Right lobe of liver (tissue), 6 donors: ENCODE results near the gene RGS6. TPM values are rescaled to one million over a fixed set of nuclear protein-coding genes. Genes with fewer than 3 reads are reported as not detected.

Experiments used
- ATAC-seq, 4 donors: fragments of 200-7000 bp; cut with Tn5 transposase; one replicate each; pipeline ENCODE4 v1.9.1; 2020; ENCODE audit warnings: mild to moderate bottlenecking in 4 of 4, moderate library complexity in 4 of 4
- DNase-seq, 3 donors: peaks; one replicate each; pipeline ENCODE4 v3.0.0-alpha.2; 2020
- H3K27ac ChIP-seq, 3 donors: fragments of 200-600 bp; one replicate each; pipeline ENCODE4 v1.8.0; 2022
- H3K27me3 ChIP-seq, 2 donors: fragments of 200-600 bp; one replicate each; pipeline ENCODE4 v1.8.0; 2022
- H3K36me3 ChIP-seq, 4 donors: fragments of 200-600 bp; sonication (generic) in 1 of 4; one replicate each; pipeline versions ENCODE4 v1.5.1 to v1.8.0; 2017 to 2022; ENCODE audit warnings: control low read depth in 1 of 4
- H3K4me1 ChIP-seq, 4 donors: fragments of 200-600 bp; sonication (generic) in 1 of 4; one replicate each; pipeline versions ENCODE4 v1.5.1 to v1.8.0; 2017 to 2022; ENCODE audit warnings: control low read depth in 1 of 4
- H3K4me3 ChIP-seq, 3 donors: fragments of 200-600 bp; one replicate each; pipeline ENCODE4 v1.8.0; 2022
- H3K9me3 ChIP-seq, 4 donors: fragments of 200-600 bp; sonication (generic) in 1 of 4; one replicate each; pipeline versions ENCODE4 v1.5.1 to v1.8.0; 2017 to 2022; ENCODE audit warnings: control low read depth in 1 of 4
- POLR2A ChIP-seq: fragments of 450-650 bp; IDR thresholded peaks from one replicate; pipeline ENCODE4 v1.6.1; 2017; ENCODE audit warnings: antibody characterized with exemption, mild to moderate bottlenecking
- WGBS: methylation state at CpG from one replicate; pipeline ENCODE4 v1.1.6; 2018; ENCODE audit warnings: low coverage, low lambda C conversion rate; ENCODE audit not compliant: insufficient coverage; ENCODE audit errors: missing lambda C conversion rate; 5-methylcytosine and 5-hydroxymethylcytosine counted together
- intact Hi-C, 2 donors: fragments of 100-400 bp; cut with DNase I; formaldehyde crosslinking; loops; one replicate each; pipeline versions ENCODE4 v1.11.2 to v1.14.1; 2022
- total RNA-seq, 6 experiments: library from RNA; depleted of rRNA in 2 of 6; stranded (reverse); fragments of >200 nt in 2 of 6; fragmentation: NEBNext Ultra II Directional in 3 of 6; extraction: Animal tissue kit (Norgen Biotek cat#: 25700) in 3 of 6; gene quantifications; one replicate each; pipeline versions ENCODE4 v1.1.0 to v1.2.4, GENCODE V29; 2016 to 2023
- TF ChIP-seq, protein P1 (sequence below), 4 donors: fragments of 200-600 bp in 3 of 4; fragments of 450-650 bp in 1 of 4; IDR thresholded peaks; one replicate each; pipeline versions ENCODE4 v1.5.1 to v1.8.0; 2016 to 2022; ENCODE audit warnings: antibody characterized with exemption in 4 of 4, mild to moderate bottlenecking in 2 of 4
- donor health status: DM: no; HTN: yes; CAD: no.
- donor health status: DM: no; HTN: no; CAD: no.
- donor health status: DM: no; HTN: no; CAD: no.
- donor health status: DM: no; HTN: yes; CAD: no.
- donor health status: DM: no; HTN: yes; CAD: no.

Gene RGS6
- total RNA-seq, 6 experiments from 2014 or later, result 0.07 TPM; not detected in 5

GRCh38 chr14:71956920-71957563 is 24.8 kb downstream of the RGS6 start:
- intact Hi-C loops, result no loop called here
- ATAC-seq (no peak), DNase-seq (no peak)
- H3K4me1 ChIP-seq, result no peaks in the 10 kb centered on the region
- H3K27me3 ChIP-seq, result no peaks in the 10 kb centered on the region
- H3K9me3 ChIP-seq, result no peaks in the 10 kb centered on the region
- TF ChIP-seq POLR2A, result no peak
- TF ChIP-seq, protein P1, sequence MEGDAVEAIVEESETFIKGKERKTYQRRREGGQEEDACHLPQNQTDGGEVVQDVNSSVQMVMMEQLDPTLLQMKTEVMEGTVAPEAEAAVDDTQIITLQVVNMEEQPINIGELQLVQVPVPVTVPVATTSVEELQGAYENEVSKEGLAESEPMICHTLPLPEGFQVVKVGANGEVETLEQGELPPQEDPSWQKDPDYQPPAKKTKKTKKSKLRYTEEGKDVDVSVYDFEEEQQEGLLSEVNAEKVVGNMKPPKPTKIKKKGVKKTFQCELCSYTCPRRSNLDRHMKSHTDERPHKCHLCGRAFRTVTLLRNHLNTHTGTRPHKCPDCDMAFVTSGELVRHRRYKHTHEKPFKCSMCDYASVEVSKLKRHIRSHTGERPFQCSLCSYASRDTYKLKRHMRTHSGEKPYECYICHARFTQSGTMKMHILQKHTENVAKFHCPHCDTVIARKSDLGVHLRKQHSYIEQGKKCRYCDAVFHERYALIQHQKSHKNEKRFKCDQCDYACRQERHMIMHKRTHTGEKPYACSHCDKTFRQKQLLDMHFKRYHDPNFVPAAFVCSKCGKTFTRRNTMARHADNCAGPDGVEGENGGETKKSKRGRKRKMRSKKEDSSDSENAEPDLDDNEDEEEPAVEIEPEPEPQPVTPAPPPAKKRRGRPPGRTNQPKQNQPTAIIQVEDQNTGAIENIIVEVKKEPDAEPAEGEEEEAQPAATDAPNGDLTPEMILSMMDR (IDR thresholded peaks at IDR 0.05), result no peak
- H3K27ac ChIP-seq, result no peak overlapping the region
- 27% methylated on average over 3 of the region's 3 CpGs for WGBS
- H3K4me3 ChIP-seq, result no peak overlapping the region
- H3K36me3 ChIP-seq, result no peaks in the 10 kb centered on the region

- DNase-seq (no peak), ATAC-seq (no peak)
- no peaks in the 10 kb centered on the region for H3K9me3 ChIP-seq
- WGBS, result 36% methylated on average over 5 of the region's 5 CpGs
- H3K27me3 ChIP-seq, result no peaks in the 10 kb centered on the region
- no peaks in the 10 kb centered on the region for H3K36me3 ChIP-seq
- TF ChIP-seq, protein P1 (IDR thresholded peaks at IDR 0.05), result no peak
- TF ChIP-seq POLR2A, result no peak
- H3K4me3 ChIP-seq, result no peak overlapping the region
- intact Hi-C loops, result no loop called here
- H3K4me1 ChIP-seq, result no peaks in the 10 kb centered on the region
- no peak overlapping the region for H3K27ac ChIP-seq
Observed at GRCh38 chr14:71959055-71959454, 26.8 kb downstream of the RGS6 start.

GRCh38 chr14:71960494-71961353 is 28.5 kb downstream of the RGS6 start:
- WGBS, result 47% methylated on average over 8 of the region's 8 CpGs
- Histone ChIP-seq H3K4me1 (no peaks in the 10 kb centered on the region), H3K36me3 (no peaks in the 10 kb centered on the region), H3K27me3 (no peaks in the 10 kb centered on the region), H3K9me3 (no peaks in the 10 kb centered on the region), H3K4me3 (no peak overlapping the region), H3K27ac (no peak overlapping the region)
- TF ChIP-seq, protein P1 (IDR thresholded peaks at IDR 0.05), result no peak
- no peak for TF ChIP-seq POLR2A
- ATAC-seq (no peak), DNase-seq (no peak)
- intact Hi-C loops, result no loop called here

DNA sequence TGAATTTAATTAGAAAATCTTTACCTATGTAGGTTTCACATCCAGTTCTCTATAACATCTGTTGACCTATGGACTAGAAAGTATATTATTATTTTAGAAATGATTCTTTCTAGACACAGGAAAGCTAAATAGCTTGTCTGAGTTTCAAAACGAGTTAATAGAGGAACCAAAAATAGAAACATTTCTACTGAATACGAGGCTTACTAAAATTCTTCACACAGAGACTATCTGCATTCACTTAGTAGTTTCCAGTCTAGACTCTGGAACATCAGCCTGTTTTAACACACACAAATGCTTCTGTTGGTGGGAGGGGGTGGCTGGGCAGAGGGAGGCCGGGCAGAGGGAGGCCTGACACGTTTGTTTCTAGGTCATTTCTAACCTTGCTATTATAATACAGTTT is 29.7 kb downstream of the RGS6 start:
- no peak for TF ChIP-seq POLR2A
- TF ChIP-seq, protein P1 (IDR thresholded peaks at IDR 0.05), result no peak
- Histone ChIP-seq H3K4me3 (no peak overlapping the region), H3K4me1 (no peaks in the 10 kb centered on the region), H3K27ac (no peak overlapping the region), H3K9me3 (no peaks in the 10 kb centered on the region), H3K36me3 (no peaks in the 10 kb centered on the region), H3K27me3 (no peaks in the 10 kb centered on the region)
- no peak for ATAC-seq
- DNase-seq, result no peak
- 19% methylated on average over 4 of the region's 4 CpGs for WGBS
- intact Hi-C loops, result no loop called here
